ENCODE measurements around the gene PLXNA4. TPM values are rescaled to one million over a fixed set of nuclear protein-coding genes. Genes with fewer than 3 reads are reported as not detected.

PLXNA4 gene
- total and polyA plus RNA-seq, 2 experiments from 2014 or later = 0.08 to 0.80 TPM

- TF ChIP-seq CTCF (conservative IDR thresholded peaks at IDR 0.05; ENCODE audit: low read depth in 2 of 2) (no peak), EZH2phosphoT487 (IDR thresholded peaks at IDR 0.05; ENCODE audit: unreplicated experiment) (no peak), CREB1 (CRISPR knock-in tag; IDR thresholded peaks at IDR 0.05; ENCODE audit: low read depth) (no peak), REST (IDR thresholded peaks at IDR 0.05; ENCODE audit: unreplicated experiment) (no peak), NANOG (IDR thresholded peaks at IDR 0.05; ENCODE audit: borderline replicate concordance) (no peak), ETS1 (IDR thresholded peaks at IDR 0.05) (no peak)
Measured at GRCh38 chr7:132255898-132256297, 320.4 kb downstream of the PLXNA4 start (continued).

- no peaks in the 10 kb centered on the region for H3K36me3 ChIP-seq (ENCODE audit: insufficient read depth)
- no peaks in the 10 kb centered on the region for H3K79me2 ChIP-seq (replicated peaks; ENCODE audit: insufficient read depth)
- DNase-seq (ENCODE audit: low spot score) (no peak), ATAC-seq (no peak)
- H2AFZ ChIP-seq = no peak overlapping the region; the same call in 1 of the 2 replicates
- H3K4me1 ChIP-seq (ENCODE audit: insufficient read depth) = peaks cover 13% of the 10 kb centered on the region
- no peak overlapping the region for H3K27ac ChIP-seq (ENCODE audit: low read depth)
- Mint-ChIP-seq H3K4me3 (no peak overlapping the region), H3K36me3 (ENCODE audit: low read depth) (no peaks in the 10 kb centered on the region), H3K27me3 (ENCODE audit: insufficient read depth, low read depth, poor library complexity) (peaks cover 4% of the 10 kb centered on the region), H3K27ac (no peak overlapping the region), H3K4me1 (peaks cover 17% of the 10 kb centered on the region), H3K9me3 (no peaks in the 10 kb centered on the region)
- H4K20me1 ChIP-seq (replicated peaks; ENCODE audit: insufficient read depth) = no peaks in the 10 kb centered on the region; the same call in 1 of the 2 replicates
- no peak overlapping the region for H3K4me3 ChIP-seq
- no peak overlapping the region for H3K4me2 ChIP-seq
- no peaks in the 10 kb centered on the region for H3K9me2 ChIP-seq (ENCODE audit: insufficient read depth)
- no peaks in the 10 kb centered on the region for H3K27me3 ChIP-seq (ENCODE audit: insufficient read depth)
- no peaks in the 10 kb centered on the region for H3F3A ChIP-seq (replicated peaks; ENCODE audit: low read depth)
- TF ChIP-seq ZNF331 (CRISPR knock-in tag; IDR thresholded peaks at IDR 0.05; ENCODE audit: low read depth) (no peak), EZH2 (IDR thresholded peaks at IDR 0.05; ENCODE audit: low read depth, unreplicated experiment) (no peak), REST (IDR thresholded peaks at IDR 0.05; ENCODE audit: unreplicated experiment) (no peak), EZH2phosphoT487 (IDR thresholded peaks at IDR 0.05; ENCODE audit: unreplicated experiment) (no peak), CREB1 (CRISPR knock-in tag; IDR thresholded peaks at IDR 0.05; ENCODE audit: low read depth) (no peak), CTCF (conservative IDR thresholded peaks at IDR 0.05; ENCODE audit: low read depth in 2 of 2) (no peak), NANOG (IDR thresholded peaks at IDR 0.05; ENCODE audit: borderline replicate concordance) (no peak)
Measured at GRCh38 chr7:132255115-132255797, 321.0 kb downstream of the PLXNA4 start.

All from GM23338 (cell line).